Ascending aorta (tissue), 2 donors: ENCODE data around the gene DALRD3. TPM values are rescaled to one million over a fixed set of nuclear protein-coding genes. Genes with fewer than 3 reads are reported as not detected.

Experiments
- DNase-seq, 2 donors: peaks; one replicate each; pipeline ENCODE4 v3.0.0-alpha.2; 2019; ENCODE audit warnings: low spot score in 2 of 2
- H3K27ac ChIP-seq, 2 donors: fragments of 200-600 bp; sonication (generic); one replicate each; pipeline ENCODE4 v1.5.1; 2016 to 2017; ENCODE audit warnings: mild to moderate bottlenecking in 1 of 2
- H3K27me3 ChIP-seq: fragments of 200-600 bp; sonication (generic); one replicate; pipeline ENCODE4 v1.5.1; 2017
- H3K36me3 ChIP-seq, 2 donors: fragments of 200-600 bp; sonication (generic); one replicate each; pipeline ENCODE4 v1.5.1; 2016
- H3K4me1 ChIP-seq, 2 donors: fragments of 200-600 bp; sonication (generic); one replicate each; pipeline ENCODE4 v1.5.1; 2016 to 2017; ENCODE audit warnings: mild to moderate bottlenecking in 1 of 2
- H3K4me3 ChIP-seq, 2 donors: fragments of 200-600 bp; sonication (generic); one replicate each; pipeline ENCODE4 v1.5.1; 2016 to 2017; ENCODE audit warnings: mild to moderate bottlenecking in 1 of 2
- H3K9me3 ChIP-seq, 2 donors: fragments of 200-600 bp; sonication (generic); one replicate each; pipeline ENCODE4 v1.5.1; 2016
- intact Hi-C: fragments of 100-400 bp; cut with DNase I; formaldehyde crosslinking; loops from one replicate; pipeline ENCODE4 v1.15.1; 2023
- total RNA-seq: library from RNA; depleted of rRNA; stranded (reverse); fragments of >200 nt; gene quantifications from one replicate; pipeline ENCODE4 v1.1.0, GENCODE V29; 2016
- TF ChIP-seq, protein P1 (sequence below), 3 experiments: fragments of 200-600 bp in 2 of 3; fragments of 450-650 bp in 1 of 3; sonication (generic) in 2 of 3; IDR thresholded peaks; one replicate each; pipeline ENCODE4 v1.5.1; 2016 to 2019; ENCODE audit warnings: antibody characterized with exemption in 3 of 3, mild to moderate bottlenecking in 1 of 3, moderate library complexity in 1 of 3

DALRD3 gene
- total RNA-seq, 1 donor from 2014 or later: 73.1 TPM

DNA sequence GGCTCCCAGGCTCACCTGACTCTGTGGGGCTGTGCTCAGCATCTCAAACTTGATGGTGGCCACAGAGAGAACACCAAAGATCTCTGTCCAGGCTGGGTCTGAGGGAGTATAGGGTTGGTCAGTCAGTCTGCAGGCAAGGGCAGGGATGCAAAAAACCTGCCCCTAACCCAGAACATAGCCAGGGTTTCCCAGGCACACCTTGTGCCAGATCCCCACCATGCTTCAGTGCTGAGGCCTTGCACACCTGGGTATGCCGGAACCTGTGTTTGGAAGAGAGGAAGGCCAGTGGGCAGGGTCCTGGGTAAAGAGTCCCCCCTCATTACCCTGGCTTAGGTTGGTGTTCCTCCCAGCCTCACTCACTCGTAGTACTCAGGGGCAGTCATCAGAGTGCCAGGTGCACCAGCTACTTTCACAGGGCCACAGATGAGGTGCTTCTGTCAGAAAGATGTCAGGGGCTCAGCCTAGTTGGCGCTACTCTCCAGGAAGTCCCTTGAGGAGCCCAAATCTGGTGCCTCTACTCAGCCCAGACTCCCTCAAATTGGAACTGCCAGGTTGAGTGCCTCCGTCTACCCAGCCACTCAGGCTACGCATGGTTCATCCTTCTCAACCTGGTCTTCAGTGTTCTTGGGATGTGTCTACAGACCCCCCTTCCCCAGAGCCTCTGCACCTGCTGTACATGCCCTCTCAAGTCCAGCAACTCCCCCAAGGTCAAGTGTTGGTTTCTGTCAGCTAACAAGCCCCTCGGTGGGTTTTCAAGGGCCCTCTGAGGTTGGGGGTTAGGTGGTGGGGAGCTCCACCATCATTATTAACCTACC, 1.8 kb downstream of the DALRD3 start:
- no peaks in the 10 kb centered on the region for H3K9me3 ChIP-seq
- H3K27me3 ChIP-seq: no peaks in the 10 kb centered on the region
- peaks cover 43 to 46% of the 10 kb centered on the region in 2 donors for H3K36me3 ChIP-seq
- TF ChIP-seq, protein P1, sequence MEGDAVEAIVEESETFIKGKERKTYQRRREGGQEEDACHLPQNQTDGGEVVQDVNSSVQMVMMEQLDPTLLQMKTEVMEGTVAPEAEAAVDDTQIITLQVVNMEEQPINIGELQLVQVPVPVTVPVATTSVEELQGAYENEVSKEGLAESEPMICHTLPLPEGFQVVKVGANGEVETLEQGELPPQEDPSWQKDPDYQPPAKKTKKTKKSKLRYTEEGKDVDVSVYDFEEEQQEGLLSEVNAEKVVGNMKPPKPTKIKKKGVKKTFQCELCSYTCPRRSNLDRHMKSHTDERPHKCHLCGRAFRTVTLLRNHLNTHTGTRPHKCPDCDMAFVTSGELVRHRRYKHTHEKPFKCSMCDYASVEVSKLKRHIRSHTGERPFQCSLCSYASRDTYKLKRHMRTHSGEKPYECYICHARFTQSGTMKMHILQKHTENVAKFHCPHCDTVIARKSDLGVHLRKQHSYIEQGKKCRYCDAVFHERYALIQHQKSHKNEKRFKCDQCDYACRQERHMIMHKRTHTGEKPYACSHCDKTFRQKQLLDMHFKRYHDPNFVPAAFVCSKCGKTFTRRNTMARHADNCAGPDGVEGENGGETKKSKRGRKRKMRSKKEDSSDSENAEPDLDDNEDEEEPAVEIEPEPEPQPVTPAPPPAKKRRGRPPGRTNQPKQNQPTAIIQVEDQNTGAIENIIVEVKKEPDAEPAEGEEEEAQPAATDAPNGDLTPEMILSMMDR (IDR thresholded peaks at IDR 0.05): no peak
- no peak overlapping the region for H3K27ac ChIP-seq
- intact Hi-C loops: no loop called here
- DNase-seq: no peak
- H3K4me3 ChIP-seq: peak overlapping the region in 1 of 2 donors; percentile 88
- peaks cover 10 to 21% of the 10 kb centered on the region in 2 donors for H3K4me1 ChIP-seq

GRCh38 chr3:49015765-49016164, 2.6 kb downstream of the DALRD3 start:
- H3K36me3 ChIP-seq: peaks cover 43 to 51% of the 10 kb centered on the region in 2 donors
- intact Hi-C loops: no loop called here
- H3K9me3 ChIP-seq: no peaks in the 10 kb centered on the region
- H3K27ac ChIP-seq: no peak overlapping the region
- peaks cover 10 to 21% of the 10 kb centered on the region in 2 donors for H3K4me1 ChIP-seq
- H3K27me3 ChIP-seq: no peaks in the 10 kb centered on the region
- H3K4me3 ChIP-seq: no peak overlapping the region
- TF ChIP-seq, protein P1 (IDR thresholded peaks at IDR 0.05): no peak
- DNase-seq: no peak

GRCh38 chr3:49015072-49015471, 3.3 kb downstream of the DALRD3 start:
- Histone ChIP-seq H3K36me3 (peaks cover 43 to 51% of the 10 kb centered on the region in 2 donors), H3K4me3 (no peak overlapping the region), H3K27me3 (no peaks in the 10 kb centered on the region), H3K4me1 (peaks cover 6 to 16% of the 10 kb centered on the region in 2 donors), H3K27ac (no peak overlapping the region), H3K9me3 (no peaks in the 10 kb centered on the region)
- no peak for DNase-seq
- intact Hi-C loops: no loop called here
- TF ChIP-seq, protein P1 (IDR thresholded peaks at IDR 0.05): no peak

GRCh38 chr3:49013738-49014660, 4.4 kb downstream of the DALRD3 start:
- peaks cover 43 to 51% of the 10 kb centered on the region in 2 donors for H3K36me3 ChIP-seq
- H3K4me3 ChIP-seq: no peak overlapping the region
- TF ChIP-seq, protein P1 (IDR thresholded peaks at IDR 0.05): peak in 2 of 3 experiments; percentile 17 to 33
- no peak for DNase-seq
- H3K4me1 ChIP-seq: peaks cover 4 to 9% of the 10 kb centered on the region in 2 donors
- no peaks in the 10 kb centered on the region for H3K27me3 ChIP-seq
- H3K9me3 ChIP-seq: no peaks in the 10 kb centered on the region
- intact Hi-C loops: no loop called here
- H3K27ac ChIP-seq: no peak overlapping the region

GRCh38 chr3:49013113-49013737, 5.2 kb downstream of the DALRD3 start:
- peaks cover 4 to 10% of the 10 kb centered on the region in 2 donors for H3K4me1 ChIP-seq

More at GRCh38 chr3:49013113-49013737, 5.2 kb downstream of the DALRD3 start:
- no peak overlapping the region for H3K27ac ChIP-seq
- no peaks in the 10 kb centered on the region for H3K27me3 ChIP-seq
- DNase-seq: no peak
- no peak overlapping the region for H3K4me3 ChIP-seq
- peaks cover 43 to 51% of the 10 kb centered on the region in 2 donors for H3K36me3 ChIP-seq
- no peaks in the 10 kb centered on the region for H3K9me3 ChIP-seq
- TF ChIP-seq, protein P1 (IDR thresholded peaks at IDR 0.05): no peak
- intact Hi-C loops: no loop called here
